CD8-positive, alpha-beta memory T cell (primary cell): ENCODE results near the gene C1orf174. TPM values are rescaled to one million over a fixed set of nuclear protein-coding genes. Genes with fewer than 3 reads are reported as not detected.

Source experiments
- CTCF ChIA-PET: fragments of 350-600 bp; sonication (Branson Sonifier 250); formaldehyde crosslinking; loops from one replicate; lab custom pipeline; 2021; ENCODE audit warnings: antibody characterized with exemption; lab: Charles Lee
- POLR2A ChIA-PET: fragments of 350-600 bp; sonication (Branson Sonifier 250); formaldehyde crosslinking; loops from one replicate; lab custom pipeline; 2021; ENCODE audit warnings: antibody characterized with exemption; lab: Charles Lee
- DNase-seq, 5 donors: peaks; one replicate each; pipeline versions ENCODE4 v3.0.0 to v3.0.0-alpha.2; 2020 to 2022; ENCODE audit warnings: mixed read lengths in 1 of 5
- H3K27ac ChIP-seq: one replicate; pipeline ENCODE4 v1.7.0; 2013; ENCODE audit warnings: low read depth, mild to moderate bottlenecking, low read length, moderate library complexity
- H3K27me3 ChIP-seq: 2 replicates; pipeline ENCODE4 v1.7.0; 2013; ENCODE audit warnings: low read length, mild to moderate bottlenecking; ENCODE audit not compliant: insufficient read depth, poor library complexity, severe bottlenecking
- H3K36me3 ChIP-seq: 2 replicates; pipeline ENCODE4 v1.7.0; 2013; ENCODE audit warnings: mild to moderate bottlenecking, low read length, moderate library complexity; ENCODE audit not compliant: insufficient read depth
- H3K4me1 ChIP-seq: 2 replicates; pipeline ENCODE4 v1.7.0; 2013; ENCODE audit warnings: mild to moderate bottlenecking, low read length, moderate library complexity; ENCODE audit not compliant: insufficient read depth
- H3K4me3 ChIP-seq: 2 replicates; pipeline ENCODE4 v1.7.0; 2013; ENCODE audit warnings: mild to moderate bottlenecking, low read length
- H3K9me3 ChIP-seq: 2 replicates; pipeline ENCODE4 v1.7.0; 2013; ENCODE audit warnings: mild to moderate bottlenecking, low read length
- H3K27ac Mint-ChIP-seq, 8 donors: one replicate each; pipeline ENCODE4 v1.8.0; 2020 to 2021; ENCODE audit warnings: mixed read lengths in 8 of 8, mild to moderate bottlenecking in 6 of 8, inconsistent platforms in 3 of 8, moderate library complexity in 3 of 8
- H3K27me3 Mint-ChIP-seq, 2 donors: one replicate each; pipeline ENCODE4 v1.8.0; 2020 to 2021; ENCODE audit warnings: mixed read lengths in 2 of 2, mild to moderate bottlenecking in 1 of 2, moderate library complexity in 1 of 2
- H3K36me3 Mint-ChIP-seq, 3 donors: one replicate each; pipeline ENCODE4 v1.8.0; 2020 to 2021; ENCODE audit warnings: mixed read lengths in 3 of 3, inconsistent platforms in 1 of 3, mild to moderate bottlenecking in 1 of 3
- H3K4me1 Mint-ChIP-seq, 3 donors: one replicate each; pipeline ENCODE4 v1.8.0; 2020 to 2021; ENCODE audit warnings: mixed read lengths in 3 of 3, inconsistent platforms in 1 of 3, mild to moderate bottlenecking in 1 of 3
- H3K4me3 Mint-ChIP-seq, 7 donors: one replicate each; pipeline ENCODE4 v1.8.0; 2020 to 2021; ENCODE audit warnings: mixed read lengths in 7 of 7, mild to moderate bottlenecking in 6 of 7, moderate library complexity in 4 of 7, inconsistent platforms in 2 of 7
- H3K9me3 Mint-ChIP-seq, 5 donors: one replicate each; pipeline ENCODE4 v1.8.0; 2020 to 2022; ENCODE audit warnings: mixed read lengths in 5 of 5, mild to moderate bottlenecking in 3 of 5, moderate library complexity in 2 of 5, inconsistent platforms in 1 of 5
- polyA plus RNA-seq: library from polyadenylated mRNA; unstranded; fragments of 300-500 nt; fragmentation: Illumina TruSeq; gene quantifications from one replicate; pipeline ENCODE4 v1.2.3, GENCODE V29; 2021
- total RNA-seq, 2 experiments: library from RNA; stranded (reverse); gene quantifications; one replicate each; pipeline ENCODE4 v1.2.3, GENCODE V29; 2021

C1orf174 gene
- total and polyA plus RNA-seq, 3 experiments from 2014 or later = 31.1 to 51.8 (median 49.7) TPM

- no peaks in the 10 kb centered on the region for H3K27me3 ChIP-seq
- Mint-ChIP-seq H3K4me1 (no peaks in the 10 kb centered on the region), H3K4me3 (no peak overlapping the region), H3K27me3 (peaks cover 10 to 26% of the 10 kb centered on the region in 2 donors), H3K27ac (no peak overlapping the region), H3K9me3 (peaks cover 0 to 7% (median 0%) of the 10 kb centered on the region in 5 donors), H3K36me3 (no peaks in the 10 kb centered on the region)
- no peak for DNase-seq
- no peaks in the 10 kb centered on the region for H3K4me1 ChIP-seq
- no peaks in the 10 kb centered on the region for H3K36me3 ChIP-seq
- no peak overlapping the region for H3K27ac ChIP-seq
- H3K9me3 ChIP-seq = no peaks in the 10 kb centered on the region
- H3K4me3 ChIP-seq = no peak overlapping the region
- CTCF ChIA-PET = no interaction called here
- POLR2A ChIA-PET = no interaction called here
Measured at GRCh38 chr1:3942416-3943122, 42.5 kb upstream of the C1orf174 start.

- ChIA-PET POLR2A (no interaction called here), CTCF (no interaction called here)
- H3K9me3 ChIP-seq = no peaks in the 10 kb centered on the region
- H3K27me3 ChIP-seq = no peaks in the 10 kb centered on the region
- no peak overlapping the region for H3K27ac ChIP-seq
- no peaks in the 10 kb centered on the region for H3K4me1 ChIP-seq
- H3K4me1 Mint-ChIP-seq = no peaks in the 10 kb centered on the region
- H3K4me3 Mint-ChIP-seq = no peak overlapping the region
- H3K36me3 Mint-ChIP-seq = peaks cover 0 to 4% (median 0%) of the 10 kb centered on the region in 3 donors
- peaks cover 0 to 12% (median 6%) of the 10 kb centered on the region in 5 donors for H3K9me3 Mint-ChIP-seq
- H3K36me3 ChIP-seq = no peaks in the 10 kb centered on the region
- H3K27me3 Mint-ChIP-seq = peaks cover 6 to 24% of the 10 kb centered on the region in 2 donors
- no peak overlapping the region for H3K4me3 ChIP-seq
- no peak for DNase-seq
- no peak overlapping the region for H3K27ac Mint-ChIP-seq
Measured at GRCh38 chr1:3940754-3941345, 40.8 kb upstream of the C1orf174 start.

DNA sequence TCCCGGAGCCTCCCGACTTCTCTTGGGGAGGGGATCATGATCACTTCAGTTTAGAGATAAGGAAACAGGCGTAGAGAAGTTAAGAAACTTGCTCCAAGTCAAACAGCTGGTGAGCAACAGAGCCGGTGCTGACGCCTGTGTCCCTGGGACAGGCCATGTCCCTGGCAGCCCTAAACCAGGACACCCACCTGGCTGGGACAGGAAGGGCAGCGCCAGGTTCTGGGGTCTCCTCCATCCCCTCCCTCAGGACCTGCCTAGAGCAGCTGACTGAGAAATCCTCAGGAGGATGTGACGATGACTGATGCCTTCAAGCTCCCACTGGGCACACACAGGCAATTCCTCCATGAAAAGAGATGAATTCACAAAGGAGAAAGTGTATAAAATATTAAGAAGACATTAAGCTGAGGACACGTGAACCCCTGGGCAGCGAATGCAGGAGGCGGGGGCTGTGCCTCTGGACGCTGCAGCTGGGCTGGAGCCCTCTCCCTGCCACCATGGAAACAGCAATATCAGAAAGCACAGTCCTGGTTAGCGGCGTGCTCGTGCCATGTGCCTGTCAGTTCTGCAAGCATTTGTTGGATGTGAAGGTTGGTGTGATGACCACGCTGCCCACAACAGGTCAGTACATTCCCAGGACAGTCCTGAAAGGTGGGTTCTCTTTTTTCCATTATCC is 40.1 kb upstream of the C1orf174 start:
- ChIA-PET POLR2A (no interaction called here), CTCF (no interaction called here)
- Histone ChIP-seq H3K27me3 (no peaks in the 10 kb centered on the region), H3K36me3 (no peaks in the 10 kb centered on the region), H3K9me3 (no peaks in the 10 kb centered on the region), H3K4me3 (no peak overlapping the region), H3K4me1 (no peaks in the 10 kb centered on the region), H3K27ac (no peak overlapping the region)
- no peaks in the 10 kb centered on the region for H3K4me1 Mint-ChIP-seq
- no peak overlapping the region for H3K4me3 Mint-ChIP-seq
- H3K36me3 Mint-ChIP-seq = peaks cover 0 to 4% (median 0%) of the 10 kb centered on the region in 3 donors
- H3K27ac Mint-ChIP-seq = no peak overlapping the region
- H3K9me3 Mint-ChIP-seq = peaks cover 0 to 12% (median 6%) of the 10 kb centered on the region in 5 donors
- DNase-seq = no peak
- peaks cover 8 to 23% of the 10 kb centered on the region in 2 donors for H3K27me3 Mint-ChIP-seq

DNA sequence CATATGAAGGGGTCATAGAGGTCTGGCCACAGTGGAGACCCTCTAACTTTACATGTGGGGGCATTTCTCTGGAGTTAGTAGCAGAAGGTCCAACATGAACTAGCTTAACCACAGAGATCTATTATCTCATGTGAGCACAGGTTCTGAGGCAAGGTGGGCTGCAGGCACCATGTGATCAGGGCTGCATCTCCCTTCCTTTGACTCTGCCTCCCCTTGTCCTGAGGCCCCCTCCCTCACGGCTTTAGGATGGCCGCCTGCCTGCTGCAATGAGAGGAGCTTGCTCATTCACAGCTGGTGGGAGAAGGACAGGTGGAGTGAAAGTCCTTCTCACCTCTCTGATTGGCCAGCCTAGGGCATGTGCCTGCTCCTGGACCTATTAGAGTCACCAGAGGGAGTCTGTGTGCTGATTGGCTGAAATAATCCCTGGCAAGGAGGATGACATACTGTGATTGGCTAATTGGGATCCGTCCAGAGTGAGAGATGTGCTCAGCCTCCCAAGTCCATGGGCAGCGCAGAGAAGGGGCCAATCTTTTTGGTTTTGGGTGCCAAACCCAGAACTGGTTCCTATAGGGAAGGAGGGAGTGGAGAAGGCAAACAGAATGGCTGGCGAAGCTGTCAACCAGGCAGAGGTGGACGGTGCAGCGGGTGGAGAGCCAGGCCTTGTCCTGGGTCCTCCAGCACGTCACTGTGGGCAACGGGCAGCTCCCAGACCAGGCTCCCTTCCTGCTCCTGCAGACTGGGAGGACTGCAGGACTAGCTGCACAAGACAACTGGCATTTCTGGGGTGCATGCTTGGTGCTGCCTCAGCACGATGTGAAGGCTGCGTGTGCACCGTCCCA is 39.4 kb upstream of the C1orf174 start:
- H3K4me3 Mint-ChIP-seq = no peak overlapping the region
- CTCF ChIA-PET = no interaction called here
- POLR2A ChIA-PET = no interaction called here
- Histone ChIP-seq H3K9me3 (no peaks in the 10 kb centered on the region), H3K27ac (no peak overlapping the region), H3K36me3 (no peaks in the 10 kb centered on the region), H3K4me3 (no peak overlapping the region), H3K4me1 (no peaks in the 10 kb centered on the region), H3K27me3 (no peaks in the 10 kb centered on the region)
- no peaks in the 10 kb centered on the region for H3K4me1 Mint-ChIP-seq
- peaks cover 0 to 4% (median 0%) of the 10 kb centered on the region in 3 donors for H3K36me3 Mint-ChIP-seq
- H3K27me3 Mint-ChIP-seq = peaks cover 9 to 26% of the 10 kb centered on the region in 2 donors
- H3K27ac Mint-ChIP-seq = no peak overlapping the region
- H3K9me3 Mint-ChIP-seq = peaks cover 0 to 12% (median 6%) of the 10 kb centered on the region in 5 donors
- DNase-seq = no peak

DNA sequence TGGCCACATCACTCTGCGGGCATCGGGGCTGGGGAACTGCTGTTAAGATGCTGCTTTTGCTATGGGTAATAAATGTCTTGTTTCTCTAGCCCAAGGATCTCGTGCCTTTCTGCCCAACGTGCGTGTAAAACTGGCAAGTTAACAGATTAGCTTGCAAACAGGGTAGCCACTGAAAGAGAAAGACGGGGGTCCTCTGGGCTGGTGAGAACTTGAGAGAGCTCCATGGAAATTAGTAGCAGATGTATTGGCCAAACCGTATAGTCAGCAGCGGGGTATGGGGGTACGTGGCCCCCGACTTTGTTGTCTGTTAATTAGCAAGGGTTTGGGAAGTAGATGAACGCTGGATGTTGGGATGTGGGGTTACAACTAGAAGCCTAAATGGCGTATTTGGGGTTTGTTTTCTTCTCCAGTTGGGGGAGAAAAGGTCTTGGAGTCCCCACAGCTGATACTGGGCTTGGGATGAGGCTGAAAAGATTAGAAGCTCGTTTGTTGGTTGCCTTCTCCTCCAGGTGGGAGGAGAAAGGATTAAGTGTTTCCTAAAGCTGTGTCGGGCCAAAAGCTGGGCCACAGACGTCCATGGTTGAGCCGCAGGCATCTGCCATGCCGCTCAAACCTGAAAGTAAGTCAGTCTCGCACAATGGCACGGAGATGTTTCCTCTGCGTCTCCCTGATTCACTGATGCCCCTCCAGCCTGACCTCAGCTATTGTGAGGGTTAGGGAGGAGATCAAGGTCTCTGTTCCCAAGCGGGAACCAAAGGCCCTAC is 32.3 kb upstream of the C1orf174 start:
- Mint-ChIP-seq H3K9me3 (peaks cover 0 to 7% (median 3%) of the 10 kb centered on the region in 5 donors), H3K36me3 (peaks cover 0 to 4% (median 2%) of the 10 kb centered on the region in 3 donors), H3K27me3 (peaks cover 3 to 18% of the 10 kb centered on the region in 2 donors), H3K27ac (no peak overlapping the region), H3K4me3 (no peak overlapping the region), H3K4me1 (peaks cover 0 to 2% (median 0%) of the 10 kb centered on the region in 3 donors)
- ChIA-PET POLR2A (no interaction called here), CTCF (no interaction called here)
- no peaks in the 10 kb centered on the region for H3K9me3 ChIP-seq
- H3K4me3 ChIP-seq = no peak overlapping the region
- DNase-seq = no peak
- no peaks in the 10 kb centered on the region for H3K4me1 ChIP-seq
- H3K36me3 ChIP-seq = no peaks in the 10 kb centered on the region
- no peaks in the 10 kb centered on the region for H3K27me3 ChIP-seq
- no peak overlapping the region for H3K27ac ChIP-seq

DNA sequence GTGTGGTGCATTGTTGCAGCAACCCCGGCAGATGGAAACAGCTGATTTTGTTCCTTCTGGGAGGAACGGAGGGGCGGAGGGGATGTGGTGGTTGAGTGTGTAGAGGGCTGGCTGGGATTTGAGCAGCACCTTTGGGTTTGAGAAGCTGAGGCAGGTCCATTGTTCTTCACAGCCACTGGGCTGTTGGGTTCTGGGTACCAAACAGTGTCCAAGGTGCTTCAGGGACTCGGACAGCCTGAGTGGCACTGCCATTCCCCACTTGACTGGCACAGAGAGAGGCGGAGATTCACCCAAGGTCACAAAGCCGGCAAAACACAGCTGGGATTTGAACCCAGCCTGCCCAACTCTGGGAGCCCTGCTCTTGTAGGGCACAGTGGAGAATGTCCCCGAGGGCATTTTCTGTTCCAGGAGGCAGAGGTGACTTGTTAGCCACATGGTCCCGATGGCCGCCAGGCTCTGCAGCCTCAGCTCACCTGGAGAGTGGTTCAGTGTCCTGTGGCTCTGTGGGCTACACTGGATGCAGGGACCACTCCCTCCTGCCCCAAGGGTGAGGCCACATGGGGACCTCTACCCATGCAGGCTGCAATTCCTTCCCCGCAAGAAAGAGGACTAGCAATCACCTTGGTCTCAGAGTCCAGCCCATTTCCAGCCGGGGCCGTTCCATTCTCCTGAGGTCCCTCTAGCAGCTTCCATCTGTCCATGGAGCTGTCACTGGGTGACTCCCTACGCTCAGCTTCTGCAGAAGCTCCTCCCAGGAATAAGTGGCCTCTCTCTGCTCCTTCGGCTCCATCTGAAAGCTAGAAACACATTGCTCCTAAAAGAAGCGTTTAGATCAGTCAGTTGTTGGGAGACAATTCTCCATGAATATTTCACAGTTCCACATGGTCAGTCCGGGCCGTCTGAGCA is 31.2 kb upstream of the C1orf174 start:
- peaks cover 0 to 2% (median 0%) of the 10 kb centered on the region in 5 donors for H3K9me3 Mint-ChIP-seq
- DNase-seq = no peak
- Histone ChIP-seq H3K4me1 (no peaks in the 10 kb centered on the region), H3K4me3 (no peak overlapping the region), H3K27ac (no peak overlapping the region), H3K9me3 (no peaks in the 10 kb centered on the region), H3K36me3 (no peaks in the 10 kb centered on the region), H3K27me3 (no peaks in the 10 kb centered on the region)
- H3K4me1 Mint-ChIP-seq = peaks cover 0 to 2% (median 0%) of the 10 kb centered on the region in 3 donors
- no peak overlapping the region for H3K4me3 Mint-ChIP-seq
- POLR2A ChIA-PET = no interaction called here
- H3K36me3 Mint-ChIP-seq = peaks cover 0 to 2% (median 0%) of the 10 kb centered on the region in 3 donors
- H3K27ac Mint-ChIP-seq = no peak overlapping the region
- H3K27me3 Mint-ChIP-seq = peaks cover 4 to 26% of the 10 kb centered on the region in 2 donors
- CTCF ChIA-PET = no interaction called here
